ENCODE data around the gene KIAA1671. TPM values are rescaled to one million over a fixed set of nuclear protein-coding genes. Genes with fewer than 3 reads are reported as not detected.

The KIAA1671 gene
- polyA plus RNA-seq, 1 donor from 2014 or later: 3.0 TPM

- Histone ChIP-seq H3K27ac (ENCODE audit: low read length) (no peak overlapping the region), H3K36me3 (ENCODE audit: insufficient read depth, low read length) (no peaks in the 10 kb centered on the region), H3K4me2 (ENCODE audit: low read length) (no peak overlapping the region), H3K4me3 (ENCODE audit: low read length) (no peak overlapping the region), H3K9me3 (ENCODE audit: low read length) (no peaks in the 10 kb centered on the region), H3K9me2 (ENCODE audit: insufficient read depth, low read length) (no peaks in the 10 kb centered on the region), H2AFZ (ENCODE audit: low read depth, low read length) (no peak overlapping the region), H3K9ac (ENCODE audit: low read length) (no peak overlapping the region), H3F3A (ENCODE audit: insufficient read depth, low read length, poor library complexity, severe bottlenecking) (no peaks in the 10 kb centered on the region), H4K20me1 (ENCODE audit: insufficient read depth) (no peaks in the 10 kb centered on the region), H3K27me3 (ENCODE audit: insufficient read depth, low read depth, low read length) (no peaks in the 10 kb centered on the region), H3K79me2 (replicated peaks; ENCODE audit: insufficient read depth, low read length) (no peaks in the 10 kb centered on the region)
- TF ChIP-seq TAF1 (IDR thresholded peaks at IDR 0.05; ENCODE audit: low read depth) (no peak), REST (IDR thresholded peaks at IDR 0.05; ENCODE audit: borderline replicate concordance) (no peak), SMC3 (conservative IDR thresholded peaks at IDR 0.05; ENCODE audit: poor library complexity) (no peak), RAD21 (conservative IDR thresholded peaks at IDR 0.05) (no peak), POLR2AphosphoS5 (IDR thresholded peaks at IDR 0.05) (no peak), EP300 (conservative IDR thresholded peaks at IDR 0.05; ENCODE audit: poor library complexity, severe bottlenecking) (no peak), MXI1 (conservative IDR thresholded peaks at IDR 0.05; ENCODE audit: poor library complexity, severe bottlenecking) (no peak), EZH2 (IDR thresholded peaks at IDR 0.05; ENCODE audit: borderline replicate concordance, insufficient read depth, low read length, poor library complexity, severe bottlenecking) (no peak), CTCF (IDR thresholded peaks at IDR 0.05; ENCODE audit: poor library complexity, severe bottlenecking) (no peak)
Measured at GRCh38 chr22:24975125-24975640, 22.7 kb downstream of the KIAA1671 start.

GRCh38 chr22:24975813-24976341 is 23.4 kb downstream of the KIAA1671 start:
- Histone ChIP-seq H3K9ac (ENCODE audit: low read length) (no peak overlapping the region), H2AFZ (ENCODE audit: low read depth, low read length) (no peak overlapping the region), H3F3A (ENCODE audit: insufficient read depth, low read length, poor library complexity, severe bottlenecking) (no peaks in the 10 kb centered on the region), H4K20me1 (ENCODE audit: insufficient read depth) (no peaks in the 10 kb centered on the region), H3K79me2 (replicated peaks; ENCODE audit: insufficient read depth, low read length) (no peaks in the 10 kb centered on the region), H3K27ac (ENCODE audit: low read length) (no peak overlapping the region), H3K4me2 (ENCODE audit: low read length) (no peak overlapping the region), H3K27me3 (ENCODE audit: insufficient read depth, low read depth, low read length) (no peaks in the 10 kb centered on the region), H3K4me3 (ENCODE audit: low read length) (no peak overlapping the region), H3K9me2 (ENCODE audit: insufficient read depth, low read length) (no peaks in the 10 kb centered on the region), H3K36me3 (ENCODE audit: insufficient read depth, low read length) (no peaks in the 10 kb centered on the region), H3K9me3 (ENCODE audit: low read length) (no peaks in the 10 kb centered on the region)
- TF ChIP-seq TAF1 (IDR thresholded peaks at IDR 0.05; ENCODE audit: low read depth) (no peak), EZH2 (IDR thresholded peaks at IDR 0.05; ENCODE audit: borderline replicate concordance, insufficient read depth, low read length, poor library complexity, severe bottlenecking) (no peak), MXI1 (conservative IDR thresholded peaks at IDR 0.05; ENCODE audit: poor library complexity, severe bottlenecking) (no peak), SMC3 (conservative IDR thresholded peaks at IDR 0.05; ENCODE audit: poor library complexity) (no peak), POLR2AphosphoS5 (IDR thresholded peaks at IDR 0.05) (no peak), CTCF (IDR thresholded peaks at IDR 0.05; ENCODE audit: poor library complexity, severe bottlenecking) (no peak), EP300 (conservative IDR thresholded peaks at IDR 0.05; ENCODE audit: poor library complexity, severe bottlenecking) (no peak), REST (IDR thresholded peaks at IDR 0.05; ENCODE audit: borderline replicate concordance) (no peak), RAD21 (conservative IDR thresholded peaks at IDR 0.05) (no peak)
